ENCODE results near the gene RACK1. TPM values are rescaled to one million over a fixed set of nuclear protein-coding genes. Genes with fewer than 3 reads are reported as not detected.

Gene RACK1
- polyA plus RNA-seq, 2 of the 4 experiments (the other 2 are of a cell fraction): 2,590 to 3,139 TPM

DNA sequence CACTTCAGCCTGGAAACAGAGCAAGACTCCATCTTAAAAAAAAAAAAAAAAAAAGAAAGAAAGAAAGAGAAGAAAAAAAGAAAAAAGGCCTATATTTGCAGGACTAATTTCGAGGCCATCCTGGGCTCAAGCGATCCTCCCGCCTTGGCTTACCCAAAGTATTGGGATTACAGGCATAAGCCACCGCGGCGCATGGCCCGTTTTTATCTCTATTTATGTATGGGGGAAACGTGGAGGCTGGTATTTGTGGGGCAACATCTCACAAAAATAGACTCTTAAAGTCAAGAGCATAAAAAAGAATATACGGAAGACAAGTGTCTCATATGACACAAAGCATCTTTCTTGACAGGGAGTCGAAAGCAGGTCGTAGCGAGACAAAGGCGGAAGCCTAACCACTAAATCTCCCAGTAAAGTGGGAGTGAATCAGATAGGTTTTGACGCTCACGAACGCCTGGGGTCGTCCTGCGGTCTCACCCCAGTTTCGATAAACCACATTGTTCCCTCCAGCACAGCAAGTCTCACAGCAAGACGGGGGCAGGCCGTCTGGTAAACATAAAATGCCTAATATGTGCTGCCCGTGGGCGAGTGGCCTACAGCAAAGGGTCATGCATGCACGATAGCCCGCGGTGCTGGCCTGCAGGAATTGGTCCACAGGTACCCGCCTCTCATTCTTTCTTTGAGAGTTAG, 22.5 kb downstream of the RACK1 start:
- no peaks in the 10 kb centered on the region for H3K9me3 ChIP-seq
- ATAC-seq (no peak), DNase-seq (ENCODE audit: low read depth in 1 of 2, low spot score in 1 of 2) (no peak), FAIRE-seq (no peak)
- CTCF ChIA-PET: interaction anchor here (1.1 to 1.5 kb wide), 6 partner anchors 8 to 53 kb away, joined by 3 to 5 read pairs (median 4); no protein-coding TSS in a partner anchor
- H3K4me3 ChIP-seq: peak overlapping the region; percentile 90
- 59% methylated on average over 27 of the region's 27 CpGs for WGBS (ENCODE audit: missing lambda C conversion rate)
- H3K4me1 ChIP-seq: peaks cover 16% of the 10 kb centered on the region
- peak overlapping the region; percentile 19 to 95; a peak in 4 of 6 replicates for H3K27ac ChIP-seq
- no peak for TF ChIP-seq ZC3H11A (IDR thresholded peaks at IDR 0.05)
- no peak for TF ChIP-seq HOXA7 (CRISPR knock-in tag; IDR thresholded peaks at IDR 0.05)
- TF ChIP-seq EP300 (IDR thresholded peaks at IDR 0.05): no peak
- no peak for TF ChIP-seq POLR2AphosphoS2 (conservative IDR thresholded peaks at IDR 0.05; ENCODE audit: low read length)
- no peak for TF ChIP-seq SREBF2 (IDR thresholded peaks at IDR 0.05)
- no peak for TF ChIP-seq ZSCAN20 (CRISPR knock-in tag; IDR thresholded peaks at IDR 0.05)
- no peak for TF ChIP-seq RNF2 (IDR thresholded peaks at IDR 0.05; ENCODE audit: borderline replicate concordance, low read depth)
- POLR2A ChIA-PET: interaction anchor here (1.5 to 2.6 kb wide), 6 partner anchors 14 to 37 kb away, joined by 5 to 48 read pairs (median 16); partner anchors contain the start of gene RACK1
- H3K4me2 ChIP-seq: peak overlapping the region; percentile 85

DNA sequence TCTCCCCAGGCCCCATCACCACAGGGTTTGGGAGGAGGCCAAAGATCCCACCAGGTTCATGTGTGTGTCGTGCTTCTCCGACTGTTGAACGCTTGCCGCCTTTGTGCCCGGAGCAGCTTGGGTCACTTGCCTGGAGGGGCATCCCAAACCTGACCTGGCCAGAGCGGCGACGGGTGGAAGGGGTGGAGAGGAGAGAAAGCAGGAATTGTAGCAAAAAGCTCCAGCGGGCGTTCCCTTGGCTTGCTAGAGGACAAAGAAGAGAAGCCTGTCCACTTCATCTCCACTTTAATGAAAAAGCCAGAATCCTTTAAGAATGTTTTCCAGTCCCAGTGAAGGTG, 23.6 kb downstream of the RACK1 start:
- peaks cover 15% of the 10 kb centered on the region for H3K4me1 ChIP-seq
- no peaks in the 10 kb centered on the region for H3K9me3 ChIP-seq
- FAIRE-seq: no peak
- ATAC-seq: no peak
- no peak overlapping the region for H3K27ac ChIP-seq
- CTCF ChIA-PET: interaction anchor here (0.7 to 1.5 kb wide), 5 partner anchors 26 to 36 kb away, joined by 3 to 5 read pairs (median 4); no protein-coding TSS in a partner anchor
- DNase-seq (ENCODE audit: low read depth in 1 of 2, low spot score in 1 of 2): no peak
- H3K4me2 ChIP-seq: no peak overlapping the region
- POLR2A ChIA-PET: no interaction called here
- TF ChIP-seq PBX3 (IDR thresholded peaks at IDR 0.05) (no peak), POLR2AphosphoS2 (conservative IDR thresholded peaks at IDR 0.05; ENCODE audit: low read length) (no peak), ZNF302 (CRISPR knock-in tag; IDR thresholded peaks at IDR 0.05) (no peak)
- H3K4me3 ChIP-seq: no peak overlapping the region
- WGBS (ENCODE audit: missing lambda C conversion rate): 94% methylated on average over 10 of the region's 10 CpGs

GRCh38 chr5:181219262-181220177, 24.2 kb downstream of the RACK1 start:
- no peak overlapping the region for H3K27ac ChIP-seq
- H3K4me1 ChIP-seq: peaks cover 9% of the 10 kb centered on the region
- H3K4me2 ChIP-seq: peak overlapping the region; percentile 55; the same call in 1 of the 3 replicates
- 95% methylated on average over 49 of the region's 49 CpGs for WGBS (ENCODE audit: missing lambda C conversion rate)
- POLR2A ChIA-PET: no interaction called here
- no peak overlapping the region; the same call in 2 of the 3 replicates for H3K4me3 ChIP-seq
- FAIRE-seq (no peak), ATAC-seq (no peak), DNase-seq (ENCODE audit: low read depth in 1 of 2, low spot score in 1 of 2) (no peak)
- TF ChIP-seq EHMT2 (IDR thresholded peaks at IDR 0.05; ENCODE audit: low read depth): no peak
- no peak for TF ChIP-seq BCL3 (IDR thresholded peaks at IDR 0.05)
- TF ChIP-seq POLR2A (IDR thresholded peaks at IDR 0.05; ENCODE audit: low read length): no peak
- no peak for TF ChIP-seq HOXB5 (CRISPR knock-in tag; IDR thresholded peaks at IDR 0.05)
- TF ChIP-seq POLR2AphosphoS2 (conservative IDR thresholded peaks at IDR 0.05; ENCODE audit: low read length): no peak
- TF ChIP-seq PHF8 (IDR thresholded peaks at IDR 0.05; ENCODE audit: borderline replicate concordance, low read depth): no peak
- CTCF ChIA-PET: interaction anchor here (0.7 to 1.5 kb wide), 5 partner anchors 26 to 36 kb away, joined by 3 to 5 read pairs (median 4); no protein-coding TSS in a partner anchor
- no peaks in the 10 kb centered on the region for H3K9me3 ChIP-seq

DNA sequence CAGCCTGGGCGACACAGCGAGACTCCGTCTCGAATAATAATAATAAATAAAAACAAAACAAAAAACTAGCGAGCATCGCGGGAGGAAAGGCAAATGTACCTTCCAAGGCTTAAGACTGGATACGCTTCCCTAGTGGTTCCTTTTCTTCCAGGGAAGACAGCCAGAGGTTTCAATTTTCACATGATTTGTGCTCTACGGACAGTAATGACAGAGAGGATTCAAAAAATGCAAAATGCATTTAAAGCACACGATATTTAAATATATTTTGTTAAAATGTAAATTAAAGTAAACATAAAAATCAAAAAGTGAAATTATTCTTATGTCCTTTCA, 24.9 kb downstream of the RACK1 start:
- no peak for FAIRE-seq
- Histone ChIP-seq H3K4me3 (peak overlapping the region; percentile 46), H3K4me2 (peak overlapping the region; percentile 55), H3K9me3 (no peaks in the 10 kb centered on the region), H3K4me1 (peaks cover 5% of the 10 kb centered on the region; the same call in 2 of the 3 replicates), H3K27ac (peak overlapping the region; percentile 15 to 55; a peak in 4 of 6 replicates)
- 11% methylated on average over 10 of the region's 10 CpGs for WGBS (ENCODE audit: missing lambda C conversion rate)
- no peak for ATAC-seq
- ChIA-PET CTCF (no interaction called here), POLR2A (interaction anchor here (0.7 kb wide), 1 partner anchor 27 kb away, joined by 3 read pairs; no protein-coding TSS in a partner anchor)
- no peak for TF ChIP-seq ZNF302 (CRISPR knock-in tag; IDR thresholded peaks at IDR 0.05)
- TF ChIP-seq BCL3 (IDR thresholded peaks at IDR 0.05): no peak
- TF ChIP-seq HDAC2 (IDR thresholded peaks at IDR 0.05): peak; percentile 29; the same call in 1 of the 2 replicates
- 0 out of 2 replicates have a peak, but pooled peaks have one; percentile 30 for TF ChIP-seq CHD4 (IDR thresholded peaks at IDR 0.05; ENCODE audit: borderline replicate concordance)
- TF ChIP-seq RFX5 (IDR thresholded peaks at IDR 0.05): no peak
- TF ChIP-seq PBX3 (IDR thresholded peaks at IDR 0.05): no peak
- TF ChIP-seq FOSL2 (IDR thresholded peaks at IDR 0.05): no peak
- TF ChIP-seq FOSL2 (CRISPR knock-in tag; IDR thresholded peaks at IDR 0.05): no peak
- TF ChIP-seq, protein P1, sequence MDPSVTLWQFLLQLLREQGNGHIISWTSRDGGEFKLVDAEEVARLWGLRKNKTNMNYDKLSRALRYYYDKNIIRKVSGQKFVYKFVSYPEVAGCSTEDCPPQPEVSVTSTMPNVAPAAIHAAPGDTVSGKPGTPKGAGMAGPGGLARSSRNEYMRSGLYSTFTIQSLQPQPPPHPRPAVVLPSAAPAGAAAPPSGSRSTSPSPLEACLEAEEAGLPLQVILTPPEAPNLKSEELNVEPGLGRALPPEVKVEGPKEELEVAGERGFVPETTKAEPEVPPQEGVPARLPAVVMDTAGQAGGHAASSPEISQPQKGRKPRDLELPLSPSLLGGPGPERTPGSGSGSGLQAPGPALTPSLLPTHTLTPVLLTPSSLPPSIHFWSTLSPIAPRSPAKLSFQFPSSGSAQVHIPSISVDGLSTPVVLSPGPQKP (IDR thresholded peaks at IDR 0.05; ENCODE audit: low read depth, low read length): no peak
- no peak for TF ChIP-seq TP53 (CRISPR knock-in tag; IDR thresholded peaks at IDR 0.05)
- TF ChIP-seq EP300 (IDR thresholded peaks at IDR 0.05): no peak
- DNase-seq (ENCODE audit: low read depth in 1 of 2, low spot score in 1 of 2): no peak

Measured in A549 (cell line).